GM19468 (cell line): ENCODE measurements around the gene SF3A1.

ENCODE experiments used
- ATAC-seq: cut with Tn5 transposase; IDR thresholded peaks from one replicate; pipeline ENCODE4 v1.9.1; 2021; ENCODE audit warnings: mild to moderate bottlenecking, moderate library complexity, moderate number of reproducible peaks; ENCODE audit not compliant: unreplicated experiment; ENCODE audit errors: extremely low read depth

The SF3A1 gene

DNA sequence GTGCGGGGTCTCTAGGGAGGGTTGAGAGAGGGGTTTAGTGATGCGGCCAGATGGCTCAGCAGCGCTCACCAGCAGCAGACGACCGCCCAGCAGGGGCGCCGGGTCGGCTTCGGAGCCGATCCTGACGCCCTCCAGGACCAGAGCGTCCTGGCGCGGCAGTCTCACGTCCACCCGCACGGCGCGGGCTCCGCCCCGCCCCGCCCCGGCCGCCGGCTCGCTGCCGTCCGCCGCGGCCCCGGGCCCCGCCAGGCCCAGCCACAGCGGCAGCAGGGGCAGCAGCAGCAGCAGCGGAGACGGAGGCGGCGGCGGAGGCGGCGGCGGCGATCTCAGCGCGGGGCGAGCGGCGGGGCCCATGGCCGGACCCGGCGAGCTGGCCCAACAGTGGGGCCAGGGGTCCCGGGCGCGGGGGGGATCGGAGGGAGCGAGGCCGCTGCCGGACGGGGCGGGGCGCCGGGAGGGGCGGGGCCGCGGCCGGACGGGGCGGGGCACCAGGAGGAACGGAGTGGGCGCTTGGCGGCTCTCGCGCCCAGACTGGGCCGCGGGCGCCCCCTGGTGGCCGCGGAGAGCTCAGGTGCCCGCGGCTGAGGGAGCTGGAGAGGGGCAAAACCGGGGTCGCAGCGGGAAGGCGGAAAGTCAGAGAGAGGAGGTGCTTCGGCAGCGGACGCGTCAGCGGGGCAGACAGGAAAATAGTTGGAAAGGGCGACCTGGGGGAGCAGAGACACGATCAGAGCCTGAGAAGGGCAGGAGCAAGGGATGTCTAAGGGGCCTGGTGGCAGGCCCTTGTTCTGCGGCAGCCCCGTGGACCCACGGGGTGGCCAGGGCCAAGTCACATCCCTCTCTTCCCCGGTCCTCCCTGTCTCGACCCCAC, 30.5 kb upstream of the SF3A1 start, which contains the start of gene RNF215:
TSS of gene RNF215 (minus strand) at position 452 of the 868 bp plus-strand sequence. CDS start at position 354, 98 bp downstream.
- ATAC-seq, result peak; percentile 60

DNA sequence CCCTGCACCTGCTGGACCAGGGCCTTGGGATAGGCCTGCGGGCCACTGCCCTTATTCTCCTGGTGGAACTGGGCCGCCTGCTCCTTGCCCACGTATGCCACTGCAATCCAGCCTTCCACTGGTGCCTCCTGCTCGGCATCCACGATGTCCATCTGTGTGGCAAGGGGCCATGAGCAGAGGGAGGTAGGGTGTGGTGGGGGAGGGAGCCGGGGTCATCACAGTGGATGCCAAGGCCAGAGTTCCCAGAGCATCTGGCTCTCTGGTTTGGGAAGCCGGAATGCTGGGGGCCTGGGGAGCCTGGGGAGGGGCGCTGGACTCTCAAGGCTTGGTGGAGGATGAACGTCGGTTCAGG, 29.9 kb upstream of the SF3A1 start:
- no peak for ATAC-seq

DNA sequence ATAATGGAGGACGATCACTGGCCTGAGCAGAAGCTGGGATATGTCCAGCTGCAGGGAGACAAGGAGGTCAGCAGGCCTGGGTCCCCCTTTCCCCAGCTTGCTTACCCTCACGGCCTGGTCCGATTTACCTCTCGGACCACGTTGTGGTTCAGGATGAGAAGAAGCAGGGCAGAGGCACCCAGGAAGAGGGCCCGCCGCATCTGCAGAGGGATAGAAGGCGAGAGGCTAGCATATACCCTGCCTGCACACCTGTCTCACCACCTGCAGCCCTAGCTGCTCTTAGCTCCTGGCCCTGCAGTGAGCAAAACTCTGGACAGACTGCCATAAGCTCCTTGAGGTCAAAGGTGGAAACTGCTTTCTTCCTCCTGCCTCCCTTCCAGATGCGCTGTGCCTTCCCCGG, 29.2 kb upstream of the SF3A1 start:
- ATAC-seq, result no peak

DNA sequence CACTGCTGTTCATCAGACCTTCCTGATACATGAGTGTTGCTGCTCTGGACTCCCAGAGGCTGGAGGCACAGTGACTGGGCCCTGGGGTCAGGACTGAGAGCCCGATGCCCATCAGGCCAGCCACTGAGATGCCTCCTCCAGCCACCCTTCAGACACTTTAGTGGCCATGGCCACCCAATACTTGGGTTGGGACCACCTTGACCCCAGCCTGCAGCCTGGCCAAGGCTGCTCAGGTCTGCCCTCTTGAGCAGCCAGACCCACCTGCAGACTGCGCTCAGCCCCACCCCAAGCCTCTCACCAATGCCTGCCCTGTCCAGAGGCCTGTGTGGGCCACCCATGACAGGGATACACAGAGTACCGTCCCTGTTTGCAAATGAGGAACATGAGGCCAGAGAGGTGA, 26.4 kb upstream of the SF3A1 start:
- no peak for ATAC-seq

DNA sequence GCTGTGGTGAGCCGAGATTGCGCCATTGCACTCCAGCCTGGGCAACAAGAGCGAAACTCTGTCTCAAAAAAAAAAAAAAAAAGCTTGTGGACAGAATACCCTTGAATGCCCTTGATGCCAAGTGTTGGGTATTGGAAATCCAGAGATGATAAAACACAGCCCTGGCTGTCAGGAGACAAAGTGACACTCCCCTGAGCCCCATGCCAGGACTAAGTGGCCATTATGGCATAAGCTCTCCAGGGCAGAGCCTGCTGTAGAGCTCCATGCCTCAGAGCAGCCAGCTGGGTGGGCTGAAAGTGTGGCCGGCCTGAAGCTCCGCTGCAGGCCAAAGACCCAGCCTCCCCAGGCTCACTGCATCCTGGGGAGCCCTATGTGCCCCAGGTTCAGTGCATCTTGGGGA, 25.6 kb upstream of the SF3A1 start:
- no peak for ATAC-seq

DNA sequence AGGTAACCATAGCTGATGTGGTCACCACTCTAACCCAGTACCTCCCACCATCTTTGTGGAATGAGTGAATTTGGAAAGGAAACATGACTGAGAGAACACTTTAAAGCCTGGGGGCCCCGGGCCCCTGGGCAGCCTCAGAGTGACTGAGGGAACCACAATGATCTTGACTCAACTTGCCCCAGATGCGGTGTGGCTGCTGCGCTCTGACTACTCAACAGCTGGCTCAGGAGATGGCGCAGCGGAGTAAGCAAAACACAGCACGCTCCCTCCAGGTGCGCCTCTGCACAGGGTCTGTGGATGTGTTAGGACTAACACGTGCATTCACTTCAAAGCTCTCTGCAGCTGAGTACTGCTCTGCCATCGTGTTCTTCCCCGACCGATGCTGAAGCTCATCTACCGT, 24.6 kb upstream of the SF3A1 start:
- ATAC-seq, result no peak

DNA sequence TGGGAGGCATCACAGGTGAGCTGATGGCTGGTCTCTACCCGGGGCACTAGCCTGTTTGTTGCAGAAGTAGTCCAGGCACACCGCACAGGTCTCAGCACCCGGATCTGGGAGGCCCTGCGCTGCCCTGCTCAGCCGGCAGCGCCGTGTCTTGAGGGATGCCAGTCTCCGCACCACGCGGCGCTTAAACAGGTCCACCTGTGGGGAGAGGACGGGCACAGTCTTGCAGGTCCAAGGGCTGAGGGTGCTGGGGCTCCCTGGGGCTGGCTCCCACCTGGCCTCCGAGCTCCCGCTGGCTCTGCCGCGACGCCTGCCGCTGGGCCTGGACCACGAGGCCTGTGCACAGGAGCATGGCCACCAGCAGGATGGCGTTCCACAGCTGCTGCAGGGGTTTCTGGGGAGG, 23.3 kb upstream of the SF3A1 start:
- no peak for ATAC-seq

DNA sequence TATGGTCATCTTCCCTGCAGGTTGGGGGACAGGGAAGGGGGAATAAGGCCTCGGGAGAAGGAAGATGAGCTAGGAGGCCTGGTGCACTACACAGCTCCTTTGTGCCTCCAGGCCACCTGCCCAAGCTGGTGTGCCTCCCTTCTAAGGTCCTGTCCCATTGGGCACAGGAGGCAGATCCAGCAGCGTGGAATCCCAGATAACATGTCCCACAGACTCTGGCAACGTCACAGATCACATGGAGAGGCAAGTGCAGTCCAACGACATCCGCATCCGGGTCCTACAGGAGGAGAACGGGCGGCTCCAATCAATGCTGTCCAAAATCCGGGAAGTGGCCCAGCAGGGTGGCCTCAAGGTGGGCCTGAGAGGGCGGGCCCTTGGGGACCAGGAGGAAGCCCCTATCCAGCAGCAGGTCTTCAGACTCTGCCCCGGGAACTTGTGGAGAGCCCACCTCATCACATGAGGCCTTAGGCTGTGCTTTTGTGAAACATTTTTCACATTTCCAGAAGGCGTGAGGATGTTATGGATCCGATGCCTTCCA, 18.7 kb upstream of the SF3A1 start:
- no peak for ATAC-seq

DNA sequence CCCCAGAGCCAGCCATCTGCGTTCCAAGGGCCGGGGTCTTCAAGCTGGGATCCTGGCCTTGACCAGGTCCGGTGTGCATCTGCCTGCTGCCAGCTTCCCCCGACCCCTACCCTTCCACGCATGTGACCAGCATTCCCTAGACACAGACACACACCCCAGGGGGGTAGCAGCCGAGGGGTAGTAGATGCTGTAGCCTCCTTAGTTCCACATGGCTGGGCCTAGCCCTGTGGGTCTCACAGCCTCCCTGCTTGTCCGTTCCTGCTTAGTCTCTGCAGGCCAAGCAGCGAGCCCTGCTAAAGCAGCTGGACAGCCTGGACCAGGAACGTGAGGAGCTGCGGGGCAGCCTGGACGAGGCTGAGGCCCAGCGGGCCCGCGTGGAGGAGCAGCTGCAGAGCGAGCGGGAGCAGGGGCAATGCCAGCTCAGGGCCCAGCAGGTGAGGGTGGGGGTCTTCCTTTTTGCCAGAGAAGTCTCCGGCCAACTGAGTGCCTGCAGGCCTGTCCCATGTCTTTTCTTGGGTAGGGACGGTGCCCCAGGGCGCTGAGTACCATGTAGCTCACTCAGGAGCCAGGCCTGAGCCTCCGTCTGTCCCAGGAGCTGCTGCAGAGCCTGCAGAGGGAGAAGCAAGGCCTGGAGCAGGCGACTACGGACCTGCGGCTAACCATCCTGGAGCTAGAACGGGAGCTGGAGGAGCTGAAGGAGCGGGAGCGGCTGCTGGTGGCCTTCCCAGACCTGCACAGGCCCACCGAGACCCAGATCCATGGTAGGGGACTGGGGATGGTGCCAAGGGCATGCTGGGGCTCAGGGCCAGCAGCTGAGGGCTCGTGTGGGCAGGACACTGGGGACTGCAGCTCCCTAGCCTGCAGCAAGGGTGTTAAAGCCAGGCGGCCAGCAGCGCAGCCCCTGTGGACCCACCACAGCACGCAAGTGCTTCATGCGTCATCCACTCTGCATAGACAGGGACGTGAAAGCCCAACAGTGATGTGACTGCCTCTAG, 16.9 kb upstream of the SF3A1 start:
- no peak for ATAC-seq

DNA sequence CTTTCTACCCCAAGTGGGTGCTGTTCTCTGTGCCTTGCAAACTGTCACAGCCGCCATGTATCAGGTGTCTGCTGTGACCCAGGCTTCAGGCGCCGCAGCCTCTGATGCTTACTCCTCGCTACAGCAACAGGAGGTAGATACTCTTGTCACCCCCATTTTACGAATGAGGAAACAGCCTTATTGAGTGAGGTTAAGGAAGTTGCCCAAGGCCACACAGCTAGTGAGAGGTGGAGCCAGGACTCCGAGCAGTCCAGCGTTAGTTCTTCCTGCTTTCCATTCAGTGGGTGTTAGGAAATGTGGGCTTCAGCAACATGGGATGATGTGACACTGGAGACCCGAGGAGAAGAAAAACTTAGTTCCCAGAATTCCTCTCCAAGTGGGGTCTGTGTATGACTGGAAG, 16.2 kb upstream of the SF3A1 start:
- no peak for ATAC-seq

DNA sequence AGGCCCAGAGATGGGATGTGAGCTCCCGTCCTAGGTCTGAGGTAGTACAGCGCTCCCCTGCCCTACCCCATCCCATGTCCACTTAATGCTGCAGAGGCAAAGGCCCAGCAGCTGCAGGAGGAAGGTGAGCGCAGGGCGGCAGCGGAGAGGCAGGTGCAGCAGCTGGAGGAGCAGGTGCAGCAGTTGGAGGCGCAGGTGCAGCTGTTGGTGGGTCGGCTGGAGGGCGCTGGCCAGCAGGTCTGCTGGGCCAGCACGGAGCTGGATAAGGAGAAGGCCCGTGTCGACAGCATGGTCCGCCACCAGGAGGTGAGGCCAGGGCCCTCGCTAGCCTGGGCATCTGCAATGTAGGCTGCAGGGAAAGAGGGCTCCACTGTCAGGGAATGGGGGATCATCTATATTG, 15.3 kb upstream of the SF3A1 start:
- no peak for ATAC-seq

DNA sequence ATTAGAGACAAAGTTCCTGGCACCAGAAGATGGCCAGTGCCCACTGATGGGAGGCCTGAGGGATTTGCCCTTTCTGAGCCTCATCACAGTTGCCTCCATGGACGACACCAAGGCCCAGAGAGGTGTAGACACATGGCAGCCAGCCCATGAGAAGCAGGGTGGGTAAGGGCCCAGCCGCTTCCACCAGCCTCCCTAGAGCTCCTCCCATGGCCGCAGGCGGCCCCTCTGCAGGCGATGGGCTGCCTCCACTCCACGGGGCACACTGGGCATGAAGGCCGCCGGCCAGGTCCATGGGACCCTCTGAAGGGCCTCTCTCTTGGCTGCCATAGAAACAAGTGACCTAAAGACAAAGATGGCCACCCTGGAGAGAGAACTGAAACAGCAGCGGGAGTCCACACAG, 14.6 kb upstream of the SF3A1 start:
- ATAC-seq, result no peak

DNA sequence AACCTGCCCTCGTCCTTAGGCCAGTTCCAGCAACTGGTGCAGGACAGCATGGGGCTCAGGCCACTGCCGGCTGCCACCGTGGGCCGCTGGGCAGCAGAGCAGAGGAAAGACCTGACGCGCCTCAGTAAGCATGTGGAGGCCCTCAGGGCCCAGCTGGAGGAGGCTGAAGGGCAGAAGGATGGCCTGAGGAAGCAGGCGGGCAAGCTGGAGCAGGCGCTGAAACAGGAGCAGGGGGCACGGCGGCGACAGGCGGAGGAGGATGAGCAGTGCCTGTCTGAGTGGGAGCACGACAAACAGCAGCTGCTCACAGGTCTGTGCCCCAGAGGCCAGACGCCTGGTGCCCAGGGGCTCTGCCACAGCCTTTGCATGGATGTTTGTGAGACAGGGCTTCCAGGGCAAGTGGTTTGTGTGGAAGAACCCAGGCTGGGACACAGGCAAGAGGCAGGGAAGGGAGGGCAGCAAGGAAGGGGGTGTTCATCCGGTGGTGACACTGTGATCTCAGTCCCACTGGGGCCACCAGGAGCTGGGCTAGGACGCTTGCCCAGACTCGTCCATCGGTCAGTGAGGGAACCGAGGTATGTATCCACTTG, 14.0 kb upstream of the SF3A1 start:
- no peak for ATAC-seq

DNA sequence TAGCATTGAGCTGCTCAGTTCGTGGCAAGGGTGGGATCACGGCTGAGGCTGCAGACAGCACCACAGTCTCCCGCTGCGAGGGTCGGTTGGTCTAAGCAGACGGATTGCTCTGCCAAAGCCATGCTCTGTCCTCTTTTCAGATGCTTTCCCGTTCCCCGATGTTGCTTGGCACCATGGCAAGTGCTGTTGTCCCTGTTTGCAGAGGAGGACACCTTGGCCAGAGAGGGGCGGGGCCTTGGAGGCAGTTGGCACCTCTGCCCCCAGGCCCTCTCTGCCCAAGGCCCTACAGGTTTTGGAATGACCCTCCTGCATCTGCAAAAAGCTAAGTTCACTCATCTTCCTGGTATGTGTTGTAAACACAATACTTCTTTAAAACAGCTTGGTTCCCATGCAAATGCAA, 11.7 kb upstream of the SF3A1 start:
- ATAC-seq, result no peak

DNA sequence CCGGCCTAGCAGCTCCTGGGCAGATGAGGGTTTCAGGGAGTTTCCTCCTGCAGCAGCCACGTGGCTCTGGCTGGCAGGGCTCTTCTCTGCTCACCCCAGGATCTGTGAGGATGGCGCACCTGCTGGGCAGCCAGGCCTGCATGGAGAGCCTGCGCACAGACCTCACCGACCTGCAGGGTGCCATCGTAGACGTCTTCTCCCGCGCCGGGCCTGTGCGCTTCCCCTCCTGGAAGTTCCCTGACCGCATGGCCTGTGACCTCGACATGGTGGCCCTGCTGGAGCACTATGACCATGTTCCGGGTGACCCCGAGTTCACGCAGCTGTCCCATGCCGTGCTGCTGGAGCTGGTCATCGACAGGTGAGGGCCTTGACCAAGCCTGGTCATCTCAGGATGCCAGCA, 9.2 kb upstream of the SF3A1 start:
- no peak for ATAC-seq

DNA sequence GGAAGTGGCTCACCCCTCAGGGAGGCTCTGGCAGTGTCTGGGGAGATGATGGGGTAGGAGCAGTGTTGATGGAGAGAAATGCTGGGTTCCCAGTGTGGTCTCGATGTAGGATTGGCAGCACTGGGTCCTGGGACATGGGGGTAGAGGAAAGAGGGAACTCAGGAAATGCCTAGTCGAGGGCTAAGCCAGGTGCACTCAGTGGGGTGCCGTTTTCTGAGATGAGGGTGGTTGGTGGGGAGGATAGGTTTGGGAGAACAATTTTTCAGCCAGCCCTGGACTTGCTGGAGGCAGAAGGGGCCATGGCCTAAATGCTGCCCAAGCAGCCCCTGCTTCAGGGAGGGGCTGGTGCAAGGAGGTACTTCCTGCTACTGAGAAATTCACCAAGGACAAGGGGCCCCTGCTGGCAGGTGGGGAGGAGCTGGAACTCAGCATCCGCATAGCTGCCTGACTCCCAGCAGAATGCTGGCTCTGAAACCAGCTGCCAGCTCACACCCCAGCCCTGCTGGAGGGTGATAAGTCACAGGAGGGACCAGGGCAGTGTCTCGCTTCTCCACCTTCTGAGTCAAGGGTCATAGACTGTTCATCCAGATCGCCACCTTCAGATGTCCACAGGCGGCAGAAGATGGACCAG, 6.1 kb upstream of the SF3A1 start:
- ATAC-seq, result no peak

DNA sequence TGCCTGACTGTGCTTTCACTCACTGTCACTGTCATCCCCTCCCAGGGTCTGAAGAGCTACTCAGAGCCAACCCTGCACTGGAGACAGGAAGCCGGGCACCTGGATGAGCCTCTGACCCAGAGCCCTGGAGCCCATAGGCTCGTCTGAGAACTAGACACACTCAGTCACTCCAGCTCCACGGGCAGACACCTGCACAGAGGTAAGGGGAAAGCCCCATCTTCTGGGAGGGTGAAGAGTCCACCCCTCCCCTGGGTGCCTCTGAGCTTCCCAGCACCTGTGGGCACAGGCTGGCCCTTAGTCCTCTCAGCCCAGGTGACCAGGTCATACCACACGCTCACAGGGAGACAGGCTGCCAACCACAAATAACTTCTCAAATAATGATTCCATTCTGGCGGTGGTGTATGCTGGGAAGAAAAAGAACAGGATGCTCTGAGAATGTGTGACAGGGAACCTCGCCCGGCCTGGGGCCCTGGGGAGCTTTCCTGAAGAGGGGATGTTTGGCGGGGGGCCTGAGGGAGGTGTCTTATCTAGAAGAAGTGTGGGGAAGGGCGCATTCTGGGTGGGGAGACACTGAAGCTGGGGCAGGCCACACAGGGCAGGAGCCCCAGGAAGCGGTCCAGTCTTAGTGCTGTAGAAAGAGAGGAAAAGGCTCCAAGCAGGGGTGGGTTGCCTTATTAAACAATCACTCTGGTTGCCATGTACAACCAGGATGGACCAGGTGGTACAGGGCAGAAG, 5.4 kb upstream of the SF3A1 start:
- ATAC-seq, result no peak

DNA sequence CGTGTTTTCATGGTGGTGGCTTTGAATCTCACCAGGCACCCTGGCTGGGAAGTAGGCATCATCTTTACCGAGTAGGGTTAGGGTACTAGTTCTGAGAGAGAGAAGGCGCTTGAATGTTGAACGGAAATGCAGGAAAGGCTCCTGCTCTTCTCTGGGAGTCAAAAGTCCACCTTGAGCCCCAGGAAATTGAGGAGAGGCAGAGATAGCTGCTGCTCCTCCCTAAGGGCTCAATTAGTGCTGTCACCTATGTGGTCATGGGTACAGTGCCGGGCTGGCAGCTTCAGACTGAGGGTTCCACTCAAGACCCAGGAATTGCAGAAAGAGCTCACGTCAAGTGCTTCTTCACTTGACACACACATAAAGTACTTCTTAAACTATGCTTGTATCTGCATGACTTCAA, 1.8 kb upstream of the SF3A1 start:
- ATAC-seq, result no peak

DNA sequence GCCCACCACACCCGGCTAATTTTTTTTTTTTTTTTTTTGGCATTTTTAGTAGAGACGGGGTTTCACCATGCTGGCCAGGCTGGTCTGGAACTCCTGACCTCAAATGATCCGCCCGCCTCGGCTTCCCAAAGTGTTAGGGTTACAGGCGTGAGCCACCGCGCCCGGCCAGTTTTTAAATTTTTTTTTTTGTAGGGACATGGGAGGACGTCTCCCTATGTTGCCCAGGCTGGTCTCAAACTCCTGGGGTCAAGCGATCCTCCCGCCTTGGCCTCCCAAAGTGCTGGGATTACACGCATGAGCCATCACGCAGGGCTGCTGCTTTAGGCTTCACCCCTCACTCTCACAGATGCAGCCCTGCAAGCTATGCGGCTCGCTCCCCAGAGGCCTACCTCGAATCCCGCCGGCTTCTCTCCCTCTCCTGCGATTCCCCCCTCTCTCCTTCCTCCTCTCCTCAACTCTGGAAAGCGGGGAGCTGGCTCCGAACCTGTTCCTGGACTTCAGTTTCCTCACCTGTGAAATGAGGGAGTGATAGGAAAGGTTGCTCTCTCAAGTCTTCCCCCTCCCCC, 1.0 kb upstream of the SF3A1 start:
- no peak for ATAC-seq
